NCI-H2227 (cell line): ENCODE measurements around the gene JAKMIP2.
"Not testable (repeated sequence)": the region's sequence is repeated elsewhere in the genome, so short reads cannot be mapped to it uniquely, and the experiment has no call there.

Experiments
- DNase-seq: peaks from one replicate; lab custom pipeline; 2025; ENCODE audit not compliant: unreplicated experiment; lab: John Stamatoyannopoulos, UW

Gene JAKMIP2

DNA sequence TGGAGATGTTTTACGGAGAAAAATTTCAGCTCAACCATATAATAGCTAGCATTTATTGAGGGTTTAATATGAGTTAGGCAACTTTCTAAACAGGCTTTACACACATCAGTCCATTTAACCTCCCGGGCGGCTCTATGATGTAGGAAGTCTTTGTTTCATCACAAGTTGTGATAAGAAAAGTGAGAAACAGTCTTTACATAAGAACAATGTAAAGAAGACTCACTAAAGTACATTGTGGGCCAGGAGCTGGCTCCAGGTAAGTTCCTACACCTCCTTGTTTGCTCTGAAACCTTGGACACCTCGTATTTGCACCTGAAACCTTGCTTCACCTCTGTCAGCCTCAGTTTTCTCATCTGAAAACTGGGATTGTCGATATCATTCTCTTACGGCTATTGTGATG, 116.1 kb downstream of the JAKMIP2 start:
- DNase-seq: no peak

DNA sequence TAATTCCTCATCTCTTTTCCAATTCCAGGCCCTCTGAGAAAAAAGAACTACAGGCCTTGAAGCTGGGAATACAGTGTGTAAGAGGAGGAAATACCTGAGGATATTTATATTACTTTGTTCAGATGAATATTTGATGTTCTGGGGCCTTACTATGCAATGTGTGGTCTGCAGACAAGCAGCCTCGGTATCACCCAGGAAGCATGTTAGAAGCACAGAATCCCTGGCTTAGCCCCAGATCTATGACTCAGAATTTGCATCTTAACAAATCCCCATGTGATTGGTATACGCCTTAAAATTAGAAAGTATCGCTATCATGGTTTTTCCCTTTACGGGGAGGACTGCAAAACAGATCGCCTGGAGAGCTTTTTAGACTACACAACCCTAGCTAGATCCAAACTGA, 121.0 kb downstream of the JAKMIP2 start:
- no peak for DNase-seq

GRCh38 chr5:147659166-147659929, 123.2 kb downstream of the JAKMIP2 start:
- DNase-seq: no peak

DNA sequence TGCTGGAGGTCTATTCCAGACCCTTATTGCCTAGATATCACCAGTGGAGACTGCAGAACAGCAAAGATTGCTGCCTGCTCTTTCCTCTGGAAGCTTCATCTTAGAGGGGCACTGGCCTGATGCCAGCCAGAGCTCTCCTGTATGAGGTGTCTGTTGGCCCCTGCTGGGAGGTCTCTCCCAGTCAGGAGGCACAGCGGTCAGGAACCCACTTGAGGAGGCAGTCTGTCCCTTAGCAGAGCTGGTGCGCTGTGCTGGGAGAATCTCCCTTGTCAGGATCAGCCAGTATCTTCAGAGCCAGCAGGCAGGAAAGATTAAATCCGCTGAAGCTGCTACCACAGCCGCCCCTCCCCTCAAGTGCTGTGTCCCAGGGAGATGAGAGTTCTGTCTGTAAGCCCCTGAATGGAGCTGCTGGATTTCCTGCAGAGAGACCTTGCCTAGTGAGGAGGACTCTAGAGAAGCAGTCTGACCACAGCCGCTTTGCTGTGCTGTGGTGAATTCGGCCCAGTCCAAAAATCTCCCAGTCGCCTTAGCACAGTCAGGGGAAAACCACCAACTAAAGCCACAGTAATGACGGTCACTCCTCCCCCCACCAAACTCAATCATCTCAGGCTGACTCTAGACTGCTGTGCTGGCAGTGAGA, 124.1 kb downstream of the JAKMIP2 start:
- DNase-seq: no peak

DNA sequence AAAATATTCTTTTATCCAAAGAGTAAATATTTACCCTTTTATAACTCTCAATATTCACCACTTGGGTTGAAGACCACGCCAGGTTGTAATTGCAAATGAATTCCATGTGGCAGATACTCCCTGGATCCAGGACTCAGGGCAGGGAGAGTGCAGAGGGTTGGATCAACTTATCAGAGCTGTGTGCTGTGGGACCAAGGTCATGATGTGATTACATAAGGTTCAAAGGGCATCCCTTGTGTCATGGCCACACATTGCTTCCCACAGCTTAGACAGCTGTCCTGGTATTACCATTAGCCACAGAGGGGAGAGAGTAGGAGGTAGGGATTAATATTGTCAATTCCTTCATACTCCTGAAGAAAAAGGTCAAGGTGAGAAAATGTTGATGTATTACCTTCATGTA, 133.9 kb downstream of the JAKMIP2 start:
- no peak for DNase-seq

- no peak for DNase-seq
These were observed 137.3 kb downstream of the JAKMIP2 start for GRCh38 chr5:147645197-147645596.

GRCh38 chr5:147644460-147644859, 138.1 kb downstream of the JAKMIP2 start:
- DNase-seq: no peak

- DNase-seq: no peak
These were observed 139.4 kb downstream of the JAKMIP2 start for GRCh38 chr5:147643142-147643541.

- DNase-seq: no peak
These were observed 139.9 kb downstream of the JAKMIP2 start for GRCh38 chr5:147642666-147643065.

- no peak for DNase-seq
These were observed 143.2 kb downstream of the JAKMIP2 start for GRCh38 chr5:147639321-147639720.

- DNase-seq: no peak
These were observed 145.9 kb downstream of the JAKMIP2 start for GRCh38 chr5:147636729-147636984.

DNA sequence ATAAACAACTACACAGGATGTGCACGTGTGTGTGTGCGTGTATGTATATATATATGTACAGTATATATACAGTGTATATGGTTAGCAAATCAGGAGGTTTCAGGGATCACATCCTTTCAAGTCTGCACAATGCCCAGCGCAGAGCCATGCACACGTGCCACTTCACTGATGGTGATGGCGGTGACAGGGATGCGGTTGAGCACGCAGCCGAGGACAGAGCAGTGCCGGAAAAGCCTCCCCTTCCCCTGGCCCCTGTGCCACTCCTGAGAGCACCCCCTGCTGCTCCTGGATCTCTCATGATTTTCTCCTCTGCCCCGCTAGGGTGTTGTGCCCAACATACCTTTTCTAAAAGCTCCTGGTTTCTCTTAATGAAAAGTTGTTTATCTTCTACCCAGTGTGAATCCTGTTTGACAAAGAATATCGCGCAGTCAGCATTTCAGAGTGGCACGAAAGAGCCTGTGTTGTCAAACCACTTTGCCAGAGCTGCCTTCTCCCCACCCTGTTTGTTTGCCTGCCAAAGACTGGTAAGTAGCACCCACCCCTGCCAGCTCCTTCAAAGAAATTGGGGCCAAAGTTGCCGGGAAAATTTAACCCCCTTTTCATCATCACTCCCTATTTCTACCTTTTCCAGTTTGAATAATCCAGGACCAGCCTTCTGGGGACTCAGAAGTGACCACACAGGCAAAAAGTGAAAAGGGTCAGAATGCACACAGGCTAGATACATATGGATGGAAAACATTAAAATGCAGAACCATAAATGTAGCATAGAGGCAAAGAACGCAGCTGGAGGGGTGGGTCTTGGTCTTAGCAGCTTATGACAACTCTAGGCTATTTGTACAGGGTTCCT, 146.4 kb downstream of the JAKMIP2 start:
- DNase-seq: no peak

DNA sequence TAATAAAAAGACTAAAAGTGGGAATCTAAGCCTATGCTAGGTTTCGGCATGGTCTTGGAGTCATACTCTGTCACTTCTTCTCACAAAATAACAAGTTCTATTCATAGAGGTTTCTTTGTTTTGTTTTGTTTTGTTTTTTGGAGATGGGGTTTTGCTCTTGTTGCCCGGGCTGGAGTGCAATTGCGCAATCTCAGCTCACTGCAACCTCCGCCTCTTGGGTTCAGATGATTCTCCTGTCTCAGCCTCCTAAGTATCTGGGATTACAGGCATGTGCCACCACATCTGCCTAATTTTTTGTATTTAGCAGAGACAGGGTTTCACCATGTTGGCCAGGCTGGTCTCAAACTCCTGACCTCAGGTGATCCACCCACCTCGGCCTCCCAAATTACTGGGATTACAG, 147.1 kb downstream of the JAKMIP2 start:
- not testable (repeated sequence) for DNase-seq

GRCh38 chr5:147633173-147633572, 149.4 kb downstream of the JAKMIP2 start:
- no peak for DNase-seq

DNA sequence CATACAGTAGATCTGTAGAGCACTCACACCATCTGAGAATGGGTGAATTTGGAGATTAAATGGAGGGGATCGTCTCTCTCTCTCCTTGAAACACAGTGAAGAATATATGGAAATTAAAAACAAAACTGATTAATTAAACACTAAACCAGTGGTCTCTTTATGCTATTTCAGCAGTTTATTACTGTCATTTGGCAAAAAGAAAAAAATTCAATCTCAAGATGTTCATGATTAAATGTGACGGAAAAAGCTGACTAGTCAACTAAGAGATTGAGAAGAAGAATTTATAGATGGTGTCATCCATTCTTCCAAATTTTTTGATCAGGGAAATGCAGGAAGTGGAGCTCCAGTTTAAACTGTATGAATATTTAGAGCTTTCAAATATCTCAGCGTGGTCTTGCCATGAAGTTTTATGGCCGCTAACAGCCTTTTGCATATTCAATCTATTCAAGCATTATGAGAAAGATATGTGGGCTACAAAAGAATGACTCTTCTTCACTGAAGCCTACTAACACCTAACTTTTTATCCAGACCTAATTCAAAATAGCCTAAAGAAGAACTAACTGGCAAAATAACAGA, 151.0 kb downstream of the JAKMIP2 start:
- DNase-seq: no peak

- DNase-seq: no peak
These were observed 153.3 kb downstream of the JAKMIP2 start for GRCh38 chr5:147629196-147629595.

GRCh38 chr5:147628058-147628895, 154.3 kb downstream of the JAKMIP2 start:
- peak; percentile 82 for DNase-seq

GRCh38 chr5:147626464-147626863, 156.1 kb downstream of the JAKMIP2 start:
- no peak for DNase-seq

DNA sequence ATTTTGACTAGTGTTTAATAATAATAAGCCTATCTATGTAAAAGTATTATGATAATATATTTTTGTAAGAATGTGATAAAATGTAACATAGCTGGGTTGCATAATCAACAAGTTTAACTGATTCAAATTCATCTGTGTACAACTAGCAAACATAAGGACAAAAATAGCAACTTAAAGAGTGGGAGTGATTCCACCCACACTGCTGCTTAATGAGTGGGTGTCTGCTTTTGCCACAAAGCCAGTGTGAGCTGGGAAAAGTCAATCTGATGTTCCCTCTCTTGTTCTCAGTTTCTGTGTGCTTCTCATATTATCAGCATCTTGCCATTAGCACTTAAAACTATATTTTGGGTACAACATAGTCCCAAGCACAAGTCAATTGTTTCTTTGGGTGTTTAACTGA, 161.5 kb downstream of the JAKMIP2 start:
- DNase-seq: no peak

DNA sequence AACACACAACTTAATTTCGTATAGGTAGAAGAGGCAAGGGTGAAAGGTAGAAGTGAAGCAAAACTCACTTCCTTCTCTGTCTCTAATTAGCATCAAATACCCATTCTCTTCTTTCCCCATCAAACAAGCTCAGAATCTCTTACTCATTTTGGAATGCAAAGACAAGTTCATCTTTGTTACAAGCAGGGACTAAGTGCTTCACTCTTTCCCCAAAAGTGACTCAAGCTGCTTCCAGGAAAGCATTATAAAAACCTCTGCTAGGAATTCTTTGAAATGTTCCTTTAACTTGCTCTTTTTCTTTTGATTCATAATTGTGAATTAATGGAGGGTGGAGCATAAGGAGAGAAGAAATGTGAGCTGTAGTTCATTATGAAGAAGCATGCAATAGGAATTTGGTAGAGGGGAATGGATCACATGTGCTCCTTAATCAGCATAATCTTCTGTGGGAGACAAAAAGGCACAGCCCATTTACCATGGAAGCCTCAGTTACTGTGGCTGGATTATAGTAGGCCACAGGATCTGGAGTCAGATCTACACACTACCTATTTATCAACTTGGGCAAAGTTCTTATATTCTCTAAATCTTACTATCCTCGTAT, 163.1 kb downstream of the JAKMIP2 start:
- no peak for DNase-seq
